Suprapubic skin (tissue), 4 donors: ENCODE measurements around the gene ZSCAN5B. TPM values are rescaled to one million over a fixed set of nuclear protein-coding genes. Genes with fewer than 3 reads are reported as not detected.
A peak's percentile ranks its signal among the peaks of the same experiment; 100 is the strongest.
"Not testable (repeated sequence)": the region's sequence is repeated elsewhere in the genome, so short reads cannot be mapped to it uniquely, and the experiment has no call there.

Source experiments
- DNase-seq, 2 donors: peaks; one replicate each; pipeline ENCODE4 v3.0.0-alpha.2; 2019; ENCODE audit warnings: low spot score in 2 of 2
- H3K27ac ChIP-seq: fragments of 200-600 bp; sonication (generic); one replicate; pipeline ENCODE4 v1.5.1; 2019
- H3K27me3 ChIP-seq: fragments of 200-600 bp; sonication (generic); one replicate; pipeline ENCODE4 v1.5.1; 2019
- H3K36me3 ChIP-seq: fragments of 200-600 bp; sonication (generic); one replicate; pipeline ENCODE4 v1.5.1; 2019
- H3K4me1 ChIP-seq: fragments of 200-600 bp; sonication (generic); one replicate; pipeline ENCODE4 v1.5.1; 2019
- H3K4me3 ChIP-seq: fragments of 200-600 bp; sonication (generic); one replicate; pipeline ENCODE4 v1.5.1; 2019; ENCODE audit warnings: mild to moderate bottlenecking
- H3K9me3 ChIP-seq: fragments of 200-600 bp; sonication (generic); one replicate; pipeline ENCODE4 v1.5.1; 2019
- EP300 ChIP-seq: sonication (generic); formaldehyde crosslinking; IDR thresholded peaks from one replicate; pipeline ENCODE4 v1.6.1; 2017; ENCODE audit warnings: antibody characterized with exemption
- POLR2A ChIP-seq, 2 donors: fragments of 450-650 bp; IDR thresholded peaks; one replicate each; pipeline ENCODE4 v1.6.1; 2017; ENCODE audit warnings: antibody characterized with exemption in 2 of 2, mild to moderate bottlenecking in 2 of 2, moderate library complexity in 2 of 2
- POLR2AphosphoS5 ChIP-seq, 3 donors: sonication (generic); formaldehyde crosslinking; IDR thresholded peaks; one replicate each; pipeline ENCODE4 v1.6.1; 2017; ENCODE audit warnings: antibody characterized with exemption in 3 of 3
- WGBS: methylation state at CpG from one replicate; pipeline ENCODE4 v1.1.5; 2018; 5-methylcytosine and 5-hydroxymethylcytosine counted together
- total RNA-seq, 4 donors: library from RNA; depleted of rRNA; stranded (reverse); fragments of >200 nt; gene quantifications; one replicate each; pipeline ENCODE4 v1.1.0, GENCODE V29; 2016
- TF ChIP-seq, protein P1 (sequence below), 2 donors: fragments of 200-600 bp in 1 of 2; fragments of 450-650 bp in 1 of 2; sonication (generic) in 1 of 2; IDR thresholded peaks; one replicate each; pipeline ENCODE4 v1.5.1; 2016 to 2019; ENCODE audit warnings: antibody characterized with exemption in 2 of 2, mild to moderate bottlenecking in 1 of 2, moderate library complexity in 1 of 2

The ZSCAN5B gene
- total RNA-seq, 4 donors from 2014 or later, result not detected

GRCh38 chr19:56155124-56155687 is 42.4 kb downstream of the ZSCAN5B start:
- no peak for TF ChIP-seq EP300
- TF ChIP-seq, protein P1, sequence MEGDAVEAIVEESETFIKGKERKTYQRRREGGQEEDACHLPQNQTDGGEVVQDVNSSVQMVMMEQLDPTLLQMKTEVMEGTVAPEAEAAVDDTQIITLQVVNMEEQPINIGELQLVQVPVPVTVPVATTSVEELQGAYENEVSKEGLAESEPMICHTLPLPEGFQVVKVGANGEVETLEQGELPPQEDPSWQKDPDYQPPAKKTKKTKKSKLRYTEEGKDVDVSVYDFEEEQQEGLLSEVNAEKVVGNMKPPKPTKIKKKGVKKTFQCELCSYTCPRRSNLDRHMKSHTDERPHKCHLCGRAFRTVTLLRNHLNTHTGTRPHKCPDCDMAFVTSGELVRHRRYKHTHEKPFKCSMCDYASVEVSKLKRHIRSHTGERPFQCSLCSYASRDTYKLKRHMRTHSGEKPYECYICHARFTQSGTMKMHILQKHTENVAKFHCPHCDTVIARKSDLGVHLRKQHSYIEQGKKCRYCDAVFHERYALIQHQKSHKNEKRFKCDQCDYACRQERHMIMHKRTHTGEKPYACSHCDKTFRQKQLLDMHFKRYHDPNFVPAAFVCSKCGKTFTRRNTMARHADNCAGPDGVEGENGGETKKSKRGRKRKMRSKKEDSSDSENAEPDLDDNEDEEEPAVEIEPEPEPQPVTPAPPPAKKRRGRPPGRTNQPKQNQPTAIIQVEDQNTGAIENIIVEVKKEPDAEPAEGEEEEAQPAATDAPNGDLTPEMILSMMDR (IDR thresholded peaks at IDR 0.05), result peak in 1 of 2 donors; percentile 27
- no peak for TF ChIP-seq POLR2A (IDR thresholded peaks at IDR 0.05)
- no peaks in the 10 kb centered on the region for H3K9me3 ChIP-seq
- H3K27me3 ChIP-seq, result no peaks in the 10 kb centered on the region
- no peak overlapping the region for H3K4me3 ChIP-seq
- no peak overlapping the region for H3K27ac ChIP-seq
- H3K4me1 ChIP-seq, result no peaks in the 10 kb centered on the region
- H3K36me3 ChIP-seq, result peaks cover 54% of the 10 kb centered on the region
- 71% methylated on average over 5 of the region's 17 CpGs for WGBS
- no peak for DNase-seq

DNA sequence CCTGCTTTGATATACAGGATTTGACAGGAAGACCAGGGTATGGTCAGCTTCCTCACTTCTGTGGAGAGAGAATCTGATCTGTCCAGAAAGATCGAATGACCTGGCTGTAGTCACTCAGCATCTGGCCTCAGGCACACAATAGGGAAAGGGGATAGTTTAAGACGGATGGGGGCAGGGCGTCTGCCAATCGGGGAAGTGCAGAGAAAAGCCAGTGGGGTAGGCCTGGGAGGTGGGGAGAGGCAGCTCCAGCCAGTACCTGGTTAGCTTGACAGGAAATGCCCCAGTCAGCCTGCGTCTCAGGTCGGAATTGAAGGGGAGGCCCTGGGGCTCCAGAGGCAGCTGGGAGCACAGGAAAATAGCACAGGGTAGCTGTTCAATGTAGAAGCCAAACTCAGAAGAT is 44.1 kb downstream of the ZSCAN5B start:
- Histone ChIP-seq H3K9me3 (no peaks in the 10 kb centered on the region), H3K27me3 (no peaks in the 10 kb centered on the region), H3K4me3 (no peak overlapping the region), H3K36me3 (peaks cover 41% of the 10 kb centered on the region), H3K4me1 (no peaks in the 10 kb centered on the region), H3K27ac (no peak overlapping the region)
- TF ChIP-seq EP300 (no peak), POLR2AphosphoS5 (IDR thresholded peaks at IDR 0.05) (no peak), POLR2A (IDR thresholded peaks at IDR 0.05) (no peak)
- TF ChIP-seq, protein P1 (IDR thresholded peaks at IDR 0.05), result no peak
- WGBS, result 76% methylated on average over 6 of the region's 6 CpGs
- no peak for DNase-seq

DNA sequence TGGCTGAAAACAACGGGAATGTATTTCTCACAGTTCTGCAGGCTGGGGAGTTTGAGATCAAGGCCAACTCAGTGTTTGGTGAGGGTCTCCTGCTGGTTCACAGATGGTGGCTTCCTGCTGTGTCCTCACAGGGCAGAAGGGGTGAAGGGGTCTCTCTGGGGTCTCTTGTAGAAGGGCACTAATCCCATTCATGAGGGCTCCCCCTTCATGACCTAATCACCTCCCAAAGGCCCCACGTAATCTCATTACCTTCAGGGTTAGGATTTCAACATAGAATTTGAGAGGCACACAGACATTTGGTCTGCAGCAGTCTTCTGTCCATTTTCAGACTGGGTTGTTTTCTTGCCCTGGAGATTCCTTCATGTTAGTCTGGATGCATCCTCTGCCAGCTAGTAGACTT is 44.9 kb downstream of the ZSCAN5B start:
- TF ChIP-seq EP300, result no peak
- no peak for TF ChIP-seq POLR2A (IDR thresholded peaks at IDR 0.05)
- TF ChIP-seq, protein P1 (IDR thresholded peaks at IDR 0.05), result no peak
- TF ChIP-seq POLR2AphosphoS5 (IDR thresholded peaks at IDR 0.05), result no peak
- Histone ChIP-seq H3K4me3 (no peak overlapping the region), H3K9me3 (no peaks in the 10 kb centered on the region), H3K4me1 (no peaks in the 10 kb centered on the region), H3K36me3 (peaks cover 42% of the 10 kb centered on the region), H3K27ac (no peak overlapping the region), H3K27me3 (no peaks in the 10 kb centered on the region)
- 89% methylated on average over 2 of the region's 2 CpGs for WGBS
- DNase-seq, result no peak

DNA sequence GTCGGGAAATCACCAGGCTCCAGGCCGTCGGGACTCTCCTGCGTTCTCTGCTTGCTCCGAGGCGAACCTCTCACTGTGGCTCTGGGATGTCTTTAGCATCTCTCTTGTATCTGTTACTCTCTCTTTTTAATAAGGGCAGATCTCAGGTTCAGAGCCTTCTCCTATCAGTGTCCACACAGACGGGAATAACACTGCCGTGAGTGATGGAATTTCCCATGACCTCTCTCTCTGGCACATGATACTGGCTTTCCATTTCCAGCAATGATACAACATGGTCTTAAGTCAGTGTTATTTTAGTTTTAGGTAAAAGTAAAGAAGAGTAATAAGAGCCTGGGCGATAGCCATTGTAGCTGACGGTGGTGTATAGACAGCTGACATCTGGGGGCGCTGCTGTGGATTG is 47.2 kb downstream of the ZSCAN5B start:
- H3K36me3 ChIP-seq, result peaks cover 39% of the 10 kb centered on the region
- TF ChIP-seq POLR2AphosphoS5 (IDR thresholded peaks at IDR 0.05) (no peak), POLR2A (IDR thresholded peaks at IDR 0.05) (no peak), EP300 (no peak)
- TF ChIP-seq, protein P1 (IDR thresholded peaks at IDR 0.05), result no peak
- H3K4me3 ChIP-seq, result no peak overlapping the region
- H3K4me1 ChIP-seq, result no peaks in the 10 kb centered on the region
- H3K9me3 ChIP-seq, result no peaks in the 10 kb centered on the region
- no peak for DNase-seq
- no peak overlapping the region for H3K27ac ChIP-seq
- 95% methylated on average over 11 of the region's 11 CpGs for WGBS
- no peaks in the 10 kb centered on the region for H3K27me3 ChIP-seq

- peaks cover 32% of the 10 kb centered on the region for H3K36me3 ChIP-seq
- H3K9me3 ChIP-seq, result no peaks in the 10 kb centered on the region
- no peak for DNase-seq
- 92% methylated on average over 5 of the region's 5 CpGs for WGBS
- H3K4me1 ChIP-seq, result no peaks in the 10 kb centered on the region
- no peak overlapping the region for H3K4me3 ChIP-seq
- H3K27me3 ChIP-seq, result no peaks in the 10 kb centered on the region
- TF ChIP-seq, protein P1 (IDR thresholded peaks at IDR 0.05), result no peak
- TF ChIP-seq EP300 (no peak), POLR2A (IDR thresholded peaks at IDR 0.05) (no peak), POLR2AphosphoS5 (IDR thresholded peaks at IDR 0.05) (no peak)
- no peak overlapping the region for H3K27ac ChIP-seq
These were observed 47.9 kb downstream of the ZSCAN5B start for GRCh38 chr19:56149656-56150038.

DNA sequence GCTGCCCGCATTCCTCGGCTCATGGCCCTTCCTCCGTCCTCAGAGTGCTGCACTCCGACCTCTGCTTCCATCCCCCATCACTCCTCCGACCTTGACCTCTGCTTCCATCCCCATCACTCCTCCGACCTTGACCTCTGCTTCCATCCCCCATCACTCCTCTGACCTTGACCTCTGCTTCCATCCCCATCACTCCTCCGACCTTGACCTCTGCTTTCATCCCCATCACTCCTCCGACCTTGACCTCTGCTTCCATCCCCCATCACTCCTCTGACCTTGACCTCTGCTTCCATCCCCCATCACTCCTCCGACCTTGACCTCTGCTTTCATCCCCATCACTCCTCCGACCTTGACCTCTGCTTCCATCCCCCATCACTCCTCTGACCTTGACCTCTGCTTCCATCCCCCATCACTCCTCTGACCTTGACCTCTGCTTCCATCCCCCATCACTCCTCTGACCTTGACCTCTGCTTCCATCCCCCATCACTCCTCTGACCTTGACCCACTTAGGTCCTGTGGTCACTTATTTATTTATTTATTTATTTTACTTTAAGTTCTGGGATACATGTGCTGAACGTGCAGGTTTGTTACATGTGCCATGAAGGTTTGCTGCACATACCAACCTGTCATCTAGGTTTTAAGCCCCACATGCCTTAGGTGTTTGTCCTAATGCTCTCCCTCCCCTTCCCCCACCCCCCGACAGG is 48.5 kb downstream of the ZSCAN5B start:
- peaks cover 28% of the 10 kb centered on the region for H3K36me3 ChIP-seq
- not testable (repeated sequence) for DNase-seq, H3K27me3 ChIP-seq, H3K4me1 ChIP-seq, H3K9me3 ChIP-seq, H3K27ac ChIP-seq, H3K4me3 ChIP-seq
- WGBS, result 95% methylated on average over 12 of the region's 12 CpGs
